ENCODE data around the gene CAPN5.

DNA sequence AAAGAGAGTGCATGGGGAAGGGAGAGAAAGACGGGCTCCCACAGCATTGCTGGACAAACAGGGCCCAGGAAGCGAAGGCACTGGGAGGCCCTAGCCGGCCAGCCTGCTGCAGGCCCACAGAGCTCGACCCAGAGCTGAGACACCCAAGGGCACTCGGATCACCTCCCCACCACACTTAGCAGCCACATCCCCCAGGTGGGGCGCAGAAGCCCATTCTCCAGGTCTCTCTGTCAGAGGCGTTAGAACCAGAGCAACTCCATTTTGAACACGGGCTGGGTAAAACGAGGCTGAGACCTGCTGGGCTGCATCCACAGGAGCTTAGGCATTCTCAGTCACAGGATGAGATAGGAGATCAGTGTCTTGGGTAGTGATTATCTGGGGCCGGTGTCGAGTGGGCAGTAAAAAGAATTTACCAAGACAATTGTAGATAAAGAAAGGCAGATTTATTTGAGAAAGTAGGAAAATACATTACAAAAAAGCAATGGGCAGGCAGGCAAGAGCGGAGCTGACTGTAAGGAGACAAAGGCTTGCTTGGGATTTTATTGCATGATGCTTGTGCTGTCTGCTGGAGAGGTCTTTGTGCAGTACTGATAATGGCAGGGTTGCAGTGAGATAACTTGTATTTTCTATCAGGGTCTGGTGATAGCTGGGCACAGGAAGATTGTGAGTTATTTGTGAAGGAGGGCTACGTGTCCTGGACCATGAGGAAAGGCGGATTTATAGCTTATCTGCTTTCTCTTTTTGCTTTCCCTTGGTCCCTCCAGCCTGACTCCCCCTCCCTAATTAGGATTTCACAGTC, 13.4 kb upstream of the CAPN5 start:
- TF ChIP-seq, protein P1, sequence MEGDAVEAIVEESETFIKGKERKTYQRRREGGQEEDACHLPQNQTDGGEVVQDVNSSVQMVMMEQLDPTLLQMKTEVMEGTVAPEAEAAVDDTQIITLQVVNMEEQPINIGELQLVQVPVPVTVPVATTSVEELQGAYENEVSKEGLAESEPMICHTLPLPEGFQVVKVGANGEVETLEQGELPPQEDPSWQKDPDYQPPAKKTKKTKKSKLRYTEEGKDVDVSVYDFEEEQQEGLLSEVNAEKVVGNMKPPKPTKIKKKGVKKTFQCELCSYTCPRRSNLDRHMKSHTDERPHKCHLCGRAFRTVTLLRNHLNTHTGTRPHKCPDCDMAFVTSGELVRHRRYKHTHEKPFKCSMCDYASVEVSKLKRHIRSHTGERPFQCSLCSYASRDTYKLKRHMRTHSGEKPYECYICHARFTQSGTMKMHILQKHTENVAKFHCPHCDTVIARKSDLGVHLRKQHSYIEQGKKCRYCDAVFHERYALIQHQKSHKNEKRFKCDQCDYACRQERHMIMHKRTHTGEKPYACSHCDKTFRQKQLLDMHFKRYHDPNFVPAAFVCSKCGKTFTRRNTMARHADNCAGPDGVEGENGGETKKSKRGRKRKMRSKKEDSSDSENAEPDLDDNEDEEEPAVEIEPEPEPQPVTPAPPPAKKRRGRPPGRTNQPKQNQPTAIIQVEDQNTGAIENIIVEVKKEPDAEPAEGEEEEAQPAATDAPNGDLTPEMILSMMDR (conservative IDR thresholded peaks at IDR 0.05 in 1 of 2, IDR thresholded peaks at IDR 0.05 in 1 of 2; ENCODE audit: extremely low read depth in 1 of 2, insufficient read depth in 1 of 2, low read depth in 1 of 2, low read length in 2 of 2), result no peak
- TF ChIP-seq EZH2 (IDR thresholded peaks at IDR 0.05; ENCODE audit: borderline replicate concordance, low read length), result no peak

All from mammary epithelial cell (primary cell).